Daoy (cell line): ENCODE measurements around the gene CIBAR2. TPM values are rescaled to one million over a fixed set of nuclear protein-coding genes. Genes with fewer than 3 reads are reported as not detected.

ENCODE experiments used
- DNase-seq: peaks from one replicate; pipeline ENCODE4 v3.0.0-alpha.2; 2015; ENCODE audit warnings: low read depth
- total RNA-seq: library from RNA; depleted of rRNA; stranded (reverse); fragments of >200 nt; shearing (Covaris generic); gene quantifications from 2 replicates; pipeline ENCODE4 v1.2.3, GENCODE V29; 2014; rRNA removed

Gene CIBAR2
- total RNA-seq = not detected in 2 replicates

DNA sequence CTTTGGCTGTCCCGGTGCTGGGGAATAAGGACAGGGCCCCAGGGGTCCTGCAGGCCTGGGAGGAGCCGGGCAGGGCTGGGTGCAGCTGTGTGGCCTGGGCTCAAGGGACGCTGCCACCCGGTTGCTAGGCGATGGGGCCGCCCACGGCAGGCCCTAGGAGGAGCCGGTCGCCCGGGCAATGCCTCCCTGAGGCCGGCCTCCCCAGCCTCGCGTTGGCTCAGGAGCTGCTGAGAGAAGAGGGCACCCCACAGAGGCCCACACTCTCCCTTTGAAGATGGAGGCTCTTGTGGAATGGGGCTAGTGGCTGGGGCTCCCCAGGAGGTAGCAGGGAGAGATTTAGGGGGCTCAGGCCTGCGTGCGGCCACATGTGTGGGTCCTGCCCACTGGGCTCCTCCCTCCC is at the start of gene CIBAR2:
TSS of gene CIBAR2 (minus strand) at position 109 of the 400 bp plus-strand sequence. CDS start 120 bp downstream, outside the sequence.
- DNase-seq = no peak

DNA sequence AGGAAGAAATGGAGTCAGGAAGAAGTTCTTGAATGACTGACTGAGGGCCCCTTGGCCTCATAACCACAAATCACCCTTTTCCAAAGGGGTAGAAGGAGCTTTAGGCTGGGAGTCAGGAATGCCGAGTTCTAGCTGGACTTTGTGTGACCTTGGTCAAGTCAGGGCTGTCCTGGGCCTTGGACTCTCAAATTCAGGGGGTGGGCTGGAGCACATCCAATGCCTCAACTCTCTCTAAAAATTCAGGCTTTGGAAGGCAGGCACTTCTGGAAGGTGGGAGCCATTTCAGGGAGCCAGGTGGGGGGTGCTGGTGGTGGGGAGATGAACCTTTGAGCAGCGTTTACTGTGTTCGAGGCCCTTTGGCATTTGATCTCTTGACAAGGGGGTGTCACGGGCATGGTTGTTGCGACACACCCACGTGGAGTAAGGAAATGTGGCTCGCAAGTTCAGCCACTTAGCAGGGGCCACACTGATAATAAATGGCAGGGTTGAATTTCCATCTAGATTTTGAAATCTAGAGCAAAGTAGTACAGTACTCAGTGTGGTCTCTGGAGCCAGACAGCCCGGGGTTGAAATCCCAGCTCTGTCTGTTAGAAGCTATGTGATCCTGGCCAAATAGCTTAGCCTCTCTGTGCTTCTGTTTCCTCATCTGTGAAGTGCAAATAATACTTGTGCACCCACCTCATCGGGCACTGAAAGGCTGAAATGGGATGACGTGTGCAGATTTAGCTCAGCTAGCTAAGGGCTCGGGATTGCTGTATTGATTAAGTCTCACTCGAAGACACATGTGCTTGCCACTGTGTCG is 47.1 kb upstream of the CIBAR2 start:
- no peak for DNase-seq

DNA sequence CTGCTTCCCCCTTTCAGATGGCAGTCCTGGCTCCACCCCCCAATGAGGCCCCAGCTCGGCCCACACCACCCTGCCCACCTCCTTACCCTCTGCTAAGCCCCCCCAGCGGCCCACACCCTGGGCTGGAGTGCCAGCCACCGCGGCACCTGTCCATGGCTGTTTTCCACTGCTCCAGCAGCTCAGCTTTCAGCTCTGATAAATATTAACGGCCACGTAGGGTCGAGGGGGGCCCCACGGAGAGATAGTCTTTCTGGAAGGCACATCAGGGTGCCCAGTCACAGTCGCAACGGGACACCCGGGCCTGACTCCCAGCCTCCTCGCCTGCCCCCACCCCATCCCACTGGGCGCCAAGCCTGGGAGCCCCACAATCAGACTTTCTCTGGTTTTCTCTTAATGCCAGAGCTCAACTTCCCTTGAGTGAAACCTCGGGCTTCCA is 46.5 kb upstream of the CIBAR2 start:
- no peak for DNase-seq

DNA sequence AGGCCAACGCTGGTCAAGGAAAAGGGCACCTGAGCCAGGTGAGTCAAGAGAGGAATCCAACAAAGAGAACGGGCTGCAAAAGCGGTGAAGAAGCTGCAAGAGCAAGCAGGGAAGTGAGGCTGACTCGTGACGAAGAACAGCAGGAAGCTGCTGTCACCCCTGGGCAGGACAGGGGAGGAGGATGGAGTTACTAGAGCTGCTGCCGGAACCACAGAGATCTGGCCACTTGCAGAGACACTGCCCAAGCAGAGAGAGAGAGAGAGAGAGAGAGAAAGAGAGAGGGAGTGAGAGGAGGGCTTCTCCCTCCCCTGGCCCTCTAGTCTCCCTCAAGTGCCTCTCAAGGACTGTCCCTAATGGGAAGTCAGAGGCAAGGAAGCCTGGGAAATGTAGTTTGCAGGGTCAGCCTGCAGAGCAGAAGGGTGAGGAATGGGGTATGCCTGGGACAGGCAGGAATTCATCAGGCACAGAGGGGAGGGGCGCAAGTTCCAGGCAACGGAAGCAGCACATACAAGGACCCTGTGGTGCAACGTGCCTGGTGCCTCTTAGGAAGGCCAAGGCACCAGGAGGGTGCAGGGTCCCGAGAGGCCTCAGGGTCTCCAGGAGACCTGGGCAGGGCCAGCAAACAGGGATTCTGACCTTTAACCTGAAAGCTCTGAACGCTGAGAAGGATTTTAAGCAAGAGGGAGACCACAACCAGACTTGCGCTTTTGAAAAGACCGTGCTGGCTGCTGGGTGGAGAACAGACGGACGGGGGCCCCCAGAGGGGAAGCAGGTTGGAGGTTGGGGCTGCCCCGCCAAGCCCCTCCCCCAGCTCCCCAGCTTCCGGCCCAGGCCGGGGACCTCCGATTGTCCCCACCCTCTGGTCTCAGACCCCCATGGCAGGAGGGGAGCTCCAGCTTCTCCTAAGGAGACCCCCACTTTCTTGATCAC is 45.8 kb upstream of the CIBAR2 start:
- DNase-seq = no peak

DNA sequence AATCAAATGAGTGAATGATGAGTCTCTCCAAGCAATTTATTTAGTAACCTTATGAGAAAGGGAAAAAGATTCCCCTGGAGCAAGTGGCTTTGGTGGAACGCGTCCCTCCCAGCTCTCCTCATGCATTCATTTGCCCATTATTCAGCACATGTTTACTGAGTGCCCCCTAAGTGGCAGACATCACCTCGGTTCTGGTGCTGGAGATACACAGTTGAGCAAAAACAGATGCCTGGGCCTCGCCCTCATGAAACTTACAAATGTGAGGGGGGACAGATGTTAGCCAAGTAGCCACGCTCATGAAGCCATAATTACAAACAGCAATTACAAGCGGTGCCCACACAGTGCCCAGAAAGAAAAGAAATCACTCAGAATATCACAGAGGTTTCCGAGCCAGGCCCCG is 45.1 kb upstream of the CIBAR2 start:
- no peak for DNase-seq

DNA sequence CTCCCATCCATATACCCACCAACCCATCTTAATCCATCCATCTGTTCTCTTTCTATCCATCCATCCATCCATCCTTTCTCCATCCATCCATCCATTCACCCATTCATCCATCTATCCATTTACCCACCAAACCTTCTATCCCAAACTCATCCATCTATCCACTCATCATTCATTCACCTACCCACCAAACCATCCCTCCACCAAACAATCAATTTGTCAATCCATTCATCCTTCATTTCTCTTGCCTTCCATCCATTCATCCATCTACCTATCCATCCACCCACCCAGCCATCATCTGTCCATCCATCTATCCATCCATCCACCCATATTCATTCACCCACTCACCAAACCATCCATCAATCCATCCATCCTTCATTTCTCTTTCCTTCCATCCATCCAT is 44.6 kb upstream of the CIBAR2 start:
- no peak for DNase-seq

DNA sequence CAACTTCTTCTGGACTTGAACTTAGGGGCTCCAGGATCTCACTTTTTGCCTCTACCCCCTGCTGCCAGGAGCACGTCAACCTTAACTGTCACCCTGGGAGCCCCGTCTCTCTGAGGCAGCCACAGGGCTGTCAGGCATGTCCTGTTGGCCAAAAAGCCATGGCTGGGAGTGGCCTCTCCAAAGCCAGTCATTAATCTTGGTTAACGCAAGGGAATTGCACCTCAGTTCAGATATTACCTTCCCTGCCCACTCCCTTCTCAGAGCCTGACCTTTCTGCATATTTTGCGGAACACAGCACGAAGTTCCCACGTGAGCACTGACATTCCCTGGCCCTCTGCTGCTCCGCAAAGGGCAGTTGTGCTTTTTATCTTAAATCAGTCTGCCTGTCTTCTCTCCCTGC is 44.2 kb upstream of the CIBAR2 start:
- DNase-seq = no peak

DNA sequence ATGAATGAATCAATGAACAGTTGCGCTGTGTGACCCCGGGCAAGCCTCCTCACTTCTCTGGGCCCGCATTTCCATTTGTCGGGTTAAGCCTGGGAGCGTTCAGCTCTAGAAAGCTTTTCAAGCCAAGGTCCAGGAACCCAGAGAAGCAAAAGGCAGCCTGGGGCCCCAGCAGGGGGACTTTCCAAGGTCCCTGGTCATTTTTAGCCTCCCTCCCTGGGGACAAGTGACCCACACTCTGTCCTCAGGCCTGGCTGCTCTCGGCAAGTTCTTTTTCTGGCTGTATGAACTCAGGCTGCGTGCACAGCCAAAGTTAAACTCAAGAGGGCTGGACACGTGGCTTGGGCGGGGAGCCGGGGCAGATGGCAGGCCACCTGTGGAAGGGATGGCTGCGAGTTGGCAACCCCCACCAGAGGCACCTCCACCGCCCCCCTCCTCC is 41.4 kb upstream of the CIBAR2 start:
- no peak for DNase-seq

DNA sequence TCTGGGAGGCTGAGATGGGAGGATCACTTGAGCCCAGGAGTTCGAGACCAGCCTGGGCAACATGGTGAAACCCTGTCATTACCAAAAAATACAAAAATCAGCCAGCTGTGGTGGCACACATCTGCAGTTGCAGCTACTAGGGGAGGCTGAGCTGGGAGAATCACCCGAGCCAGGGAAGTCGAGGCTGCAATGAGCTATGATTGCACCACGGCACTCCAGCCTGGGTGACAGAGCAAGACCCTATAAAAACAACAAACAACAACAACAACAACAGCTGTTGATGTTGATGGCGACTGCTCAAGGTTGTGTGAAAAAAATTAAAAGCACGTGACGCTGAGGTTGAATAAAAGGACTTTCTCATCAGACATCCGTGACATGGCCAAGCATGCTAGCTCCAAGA is 40.8 kb upstream of the CIBAR2 start:
- no peak for DNase-seq

DNA sequence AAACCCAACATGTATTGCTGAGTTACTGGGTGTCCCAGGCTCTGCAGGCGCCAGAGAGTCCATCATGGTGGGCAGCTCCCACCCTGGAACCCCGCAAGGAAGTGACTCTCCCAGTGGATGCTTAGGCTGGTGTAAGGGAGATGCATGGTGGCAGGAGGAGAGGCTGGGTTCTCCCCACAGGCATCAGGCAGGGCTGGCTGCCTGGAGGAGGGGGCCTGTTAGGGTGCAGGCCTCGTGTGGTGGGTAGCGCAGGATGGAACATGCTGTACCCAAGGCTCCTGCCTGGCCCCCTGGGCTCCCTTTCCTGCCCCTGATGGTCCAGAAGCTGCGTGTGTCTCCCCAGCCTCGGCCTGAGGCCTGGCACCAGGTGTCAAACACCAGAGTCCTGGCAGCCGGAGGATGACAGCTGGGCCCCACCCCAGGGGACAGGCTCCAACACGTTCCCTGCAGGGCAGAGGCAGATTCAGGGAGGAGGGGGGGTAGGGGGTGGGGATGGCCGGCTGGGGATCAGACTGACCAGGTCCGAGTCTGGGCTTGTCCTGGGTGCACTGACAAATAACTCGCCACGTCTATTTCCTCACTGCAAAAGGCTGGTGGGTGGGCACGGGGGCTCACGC is 40.2 kb upstream of the CIBAR2 start:
- no peak for DNase-seq

DNA sequence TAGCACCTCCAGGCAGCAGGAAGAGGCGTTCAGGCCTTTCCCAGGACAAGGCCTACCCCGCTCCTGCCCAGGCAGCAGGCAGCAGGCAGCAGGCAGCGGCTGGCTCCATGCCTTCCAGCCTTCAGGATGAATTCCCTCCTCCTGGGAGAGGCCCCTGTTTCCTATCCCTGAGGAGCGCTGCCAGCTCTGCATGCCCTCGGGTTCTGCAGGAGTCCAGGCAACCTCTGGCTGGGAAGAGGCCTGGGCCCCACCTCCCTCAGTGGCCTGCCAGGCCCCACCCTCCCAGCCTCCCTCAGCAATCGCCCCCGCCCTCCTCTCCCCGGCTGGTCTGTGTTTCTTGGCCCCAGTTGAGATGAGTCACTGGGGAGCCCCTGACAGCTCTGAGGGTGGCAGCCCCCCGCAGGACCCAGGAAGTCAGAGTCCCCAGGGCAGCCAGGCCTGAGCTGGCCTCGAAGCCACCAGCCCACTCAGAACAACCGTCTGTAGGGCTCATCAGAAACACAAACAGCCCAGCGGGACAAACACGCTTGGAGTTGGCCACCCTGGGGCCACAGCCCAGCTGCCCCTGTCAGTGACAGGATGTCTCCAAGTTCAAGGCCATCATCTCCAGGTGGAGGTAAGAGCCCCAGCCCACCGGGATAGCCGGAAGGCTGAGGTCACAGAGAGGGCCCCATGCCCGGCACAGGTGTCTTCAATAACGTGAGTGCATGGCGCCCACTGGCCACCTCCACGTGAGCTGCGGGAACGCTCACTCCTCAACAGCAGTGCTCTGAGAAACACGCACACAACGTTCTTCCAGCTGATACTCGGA is 39.5 kb upstream of the CIBAR2 start:
- DNase-seq = peak; percentile 93

DNA sequence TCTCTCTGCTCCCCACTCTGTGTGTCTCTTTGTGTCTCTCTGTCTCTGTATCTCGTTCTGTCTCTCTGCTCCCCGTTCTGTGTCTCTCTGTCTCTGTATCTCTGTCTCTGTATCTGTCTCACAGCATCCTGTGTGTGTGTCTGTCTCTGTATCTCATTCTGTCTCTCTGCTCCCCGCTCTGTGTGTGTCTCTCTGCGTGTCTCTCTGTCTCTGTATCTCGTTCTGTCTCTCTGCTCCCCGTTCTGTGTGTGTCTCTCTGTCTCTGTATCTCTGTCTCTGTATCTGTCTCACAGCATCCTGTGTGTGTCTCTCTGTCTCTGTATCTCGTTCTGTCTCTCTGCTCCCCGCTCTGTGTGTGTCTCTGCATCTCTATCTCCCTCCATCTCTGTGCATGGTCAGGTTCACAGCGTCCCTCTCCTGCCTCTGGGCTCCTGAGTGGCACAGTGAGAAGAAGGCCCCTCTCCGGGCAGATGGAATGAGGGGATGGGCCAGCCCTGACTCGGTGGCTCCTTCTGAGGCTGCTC is 38.9 kb upstream of the CIBAR2 start:
- DNase-seq = no peak

DNA sequence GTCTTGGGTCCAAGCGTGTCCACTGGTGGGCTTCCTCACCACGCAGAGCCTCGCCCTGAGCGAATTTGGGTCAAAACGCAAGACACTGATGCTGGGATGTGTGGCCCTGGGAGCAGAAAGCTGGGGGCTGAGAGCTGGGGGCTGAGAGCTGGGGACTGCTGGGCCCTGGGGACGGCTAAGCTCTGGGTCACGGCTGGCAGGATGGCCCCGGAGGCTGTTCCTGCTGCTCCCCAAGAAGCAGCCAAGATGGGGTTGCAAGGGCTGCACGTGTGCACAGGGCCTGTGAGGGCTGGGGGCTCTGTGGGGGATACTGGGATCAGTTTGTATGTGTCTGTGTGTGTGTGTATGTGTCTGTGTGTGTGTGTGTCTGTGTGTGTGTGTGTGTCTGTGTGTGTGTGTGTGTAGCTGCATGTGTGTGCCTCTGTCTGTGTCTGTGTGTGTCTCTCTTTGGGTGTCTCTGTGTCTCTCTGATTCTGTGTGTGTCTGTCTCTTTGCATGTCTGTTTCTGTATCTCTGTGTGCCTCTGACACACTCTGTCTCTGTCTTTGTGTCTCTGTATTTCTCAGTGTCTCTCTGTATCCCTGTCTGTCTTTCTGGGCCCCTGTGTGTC is 38.2 kb upstream of the CIBAR2 start:
- no peak for DNase-seq

DNA sequence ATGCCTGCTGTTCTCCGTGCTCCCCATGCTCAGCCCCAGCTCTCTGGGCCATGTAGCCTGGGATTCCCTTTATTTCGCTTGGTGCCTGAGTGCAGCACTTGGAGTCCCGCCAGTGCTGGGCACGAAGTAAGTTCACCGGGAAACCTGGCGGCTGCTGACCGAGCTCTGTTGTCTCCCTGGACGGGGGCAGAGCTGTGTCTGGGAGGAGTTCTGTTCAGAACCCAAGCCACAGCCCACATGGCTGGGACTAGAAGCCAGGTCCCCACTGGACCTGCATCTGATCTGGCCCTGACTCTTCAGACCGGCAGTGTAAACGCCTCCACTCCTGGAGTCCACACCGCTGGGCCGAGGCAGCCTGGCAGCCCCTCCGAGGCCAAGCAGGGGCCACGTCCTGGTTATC is 37.5 kb upstream of the CIBAR2 start:
- DNase-seq = no peak

DNA sequence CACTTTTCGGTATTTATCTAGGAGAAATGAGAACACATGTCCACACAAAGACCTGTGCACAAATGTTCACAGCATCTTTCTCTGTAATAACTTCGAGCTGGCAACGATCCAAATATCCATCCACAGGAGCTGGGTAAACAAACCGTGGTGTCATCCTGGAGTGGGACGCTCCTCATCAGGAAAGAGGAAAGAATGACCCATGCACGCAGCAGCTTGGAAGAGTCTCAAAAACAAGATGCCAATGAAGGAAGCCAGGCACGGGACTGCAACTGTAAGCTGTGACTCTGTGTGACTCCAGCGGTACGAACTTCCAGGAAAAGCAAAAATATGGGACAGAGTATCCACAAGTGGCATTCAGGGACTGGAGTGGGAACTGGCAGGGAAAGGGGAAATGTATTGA is 36.7 kb upstream of the CIBAR2 start:
- DNase-seq = peak; percentile 24

DNA sequence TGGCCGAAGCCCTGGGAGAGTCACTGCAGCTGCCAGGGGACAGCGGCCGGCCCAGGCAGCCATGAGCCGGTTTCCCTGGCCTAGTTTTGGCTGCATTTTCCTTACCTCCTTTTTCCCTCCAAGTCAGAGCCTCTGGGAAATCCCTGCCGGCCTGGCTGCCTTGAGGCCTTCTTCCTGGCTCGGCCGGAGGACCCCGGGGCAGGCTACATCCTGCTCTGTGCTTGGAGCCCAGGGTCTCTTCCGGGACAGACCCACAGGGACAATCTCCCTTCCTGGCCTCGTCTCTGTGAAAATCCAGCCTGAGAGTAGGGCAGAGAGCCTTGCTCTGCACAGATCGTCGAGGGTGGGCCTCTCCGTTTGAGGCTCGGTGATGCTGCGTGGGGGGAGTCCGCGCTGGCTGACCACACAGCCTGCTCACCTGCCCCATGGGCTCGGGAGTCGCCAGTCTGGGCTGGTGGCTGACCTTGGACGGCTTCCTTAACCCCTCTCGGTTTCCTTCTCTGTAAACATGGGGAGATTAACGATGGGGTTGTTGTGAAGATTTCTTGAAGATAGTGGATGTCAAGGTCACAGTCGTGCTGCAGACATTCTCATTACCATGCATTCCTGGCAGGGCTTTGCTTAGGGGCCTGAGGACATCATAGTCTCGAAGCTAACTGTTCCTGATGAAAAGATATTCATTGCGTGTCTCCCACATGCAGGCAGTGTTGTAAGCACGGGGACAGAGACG is 34.8 kb upstream of the CIBAR2 start:
- no peak for DNase-seq

DNA sequence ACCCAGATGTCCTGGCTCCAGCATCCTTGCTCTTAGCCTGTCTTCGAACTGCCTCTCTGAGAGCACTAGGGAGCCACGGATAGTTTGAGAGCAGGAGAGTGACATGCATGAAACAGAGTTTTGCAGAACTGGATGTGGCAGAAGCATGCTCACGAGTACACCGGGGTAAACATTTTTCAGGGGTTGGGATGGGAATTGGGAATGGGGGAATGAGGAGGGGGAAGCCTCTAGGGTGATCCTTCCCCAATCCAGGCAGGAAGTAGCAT is 34.2 kb upstream of the CIBAR2 start:
- DNase-seq = no peak

DNA sequence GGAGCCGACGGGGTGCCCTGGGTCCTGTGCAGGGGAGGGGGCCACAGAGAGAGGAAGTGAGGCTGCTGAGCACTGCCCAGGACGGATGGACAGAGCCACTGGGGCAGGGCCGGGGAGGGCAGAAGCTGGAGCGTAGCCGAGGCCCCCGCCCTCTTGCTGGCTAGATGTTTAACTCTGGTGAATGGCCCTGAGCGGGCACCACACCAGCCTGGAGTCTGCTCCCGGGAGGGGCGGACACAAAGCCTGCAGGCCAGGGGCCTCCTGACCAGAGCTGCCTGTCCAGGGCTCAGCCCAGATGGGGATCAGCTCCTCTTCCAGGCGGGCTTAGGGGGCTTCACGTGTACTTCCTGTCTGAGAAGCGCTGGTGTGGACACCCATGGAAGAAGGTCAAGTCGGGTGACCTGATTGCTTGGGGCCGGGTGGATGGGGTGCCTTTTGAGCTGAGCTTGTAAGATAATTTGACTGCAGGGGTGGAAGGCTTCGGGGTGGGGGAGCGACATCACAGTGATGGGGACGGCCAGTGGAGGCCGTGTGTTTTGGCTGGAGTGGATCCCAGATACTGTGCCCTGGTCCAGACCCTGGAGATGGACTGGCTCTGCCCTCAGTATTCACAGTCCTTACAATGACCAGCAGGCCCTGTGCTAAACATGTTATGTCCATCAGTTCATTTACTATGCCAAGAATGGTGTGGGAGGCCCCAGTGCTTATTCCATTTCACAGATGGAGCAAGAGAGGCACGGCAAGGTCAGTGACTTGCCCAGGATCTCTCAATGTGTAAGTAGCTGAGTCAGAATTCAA is 33.7 kb upstream of the CIBAR2 start:
- DNase-seq = no peak

DNA sequence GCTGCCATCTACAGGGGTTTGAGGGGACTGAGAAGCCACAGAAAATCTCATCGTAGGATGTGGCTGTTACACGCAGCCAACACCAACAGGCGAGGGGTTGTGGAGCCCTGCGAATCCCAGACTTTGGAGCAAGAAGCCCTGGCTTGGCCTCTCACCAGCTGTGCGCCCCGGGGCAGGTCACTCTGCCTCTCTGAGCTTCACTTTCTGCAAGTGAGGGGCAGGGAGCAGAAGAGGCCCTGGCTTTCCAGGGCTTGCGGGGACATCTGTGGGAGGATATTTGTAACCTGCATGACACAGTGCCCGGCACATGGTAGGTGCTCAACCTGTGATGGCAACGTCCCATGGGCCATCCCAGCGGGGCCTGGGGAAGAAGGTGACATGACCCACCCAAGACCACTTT is 32.9 kb upstream of the CIBAR2 start:
- DNase-seq = no peak
